ENCODE data around the gene FAM50B. TPM values are rescaled to one million over a fixed set of nuclear protein-coding genes. Genes with fewer than 3 reads are reported as not detected.

The FAM50B gene
- total and polyA plus RNA-seq, 2 of the 13 experiments (the other 11 are each of a cell fraction or from before 2014, with no cell fraction given), result 0.05 TPM; not detected in 1

GRCh38 chr6:3806169-3806922 is 42.8 kb upstream of the FAM50B start (continued):
- TF ChIP-seq ZNF225 (CRISPR knock-in tag; IDR thresholded peaks at IDR 0.05) (peak; percentile 37; the same call in 1 of the 2 replicates), ZNF770 (CRISPR knock-in tag; IDR thresholded peaks at IDR 0.05) (no peak), ZBTB25 (CRISPR knock-in tag; IDR thresholded peaks at IDR 0.05) (no peak; the same call in 1 of the 2 replicates), ZNF746 (CRISPR knock-in tag; IDR thresholded peaks at IDR 0.05) (0 out of 2 replicates have a peak, but pooled peaks have one; percentile 2), ZKSCAN5 (CRISPR knock-in tag; IDR thresholded peaks at IDR 0.05) (no peak), PHB2 (IDR thresholded peaks at IDR 0.05; ENCODE audit: partially characterized antibody) (no peak), CEBPG (CRISPR knock-in tag; IDR thresholded peaks at IDR 0.05) (peak; percentile 22; the same call in 1 of the 2 replicates), TEAD2 (CRISPR knock-in tag; IDR thresholded peaks at IDR 0.05) (no peak), RERE (CRISPR knock-in tag; IDR thresholded peaks at IDR 0.05; ENCODE audit: low read depth) (no peak), ZHX2 (IDR thresholded peaks at IDR 0.05; ENCODE audit: low read depth) (no peak), ZHX2 (CRISPR knock-in tag; IDR thresholded peaks at IDR 0.05; ENCODE audit: borderline replicate concordance) (no peak), GPN1 (CRISPR knock-in tag; IDR thresholded peaks at IDR 0.05; ENCODE audit: borderline replicate concordance) (no peak), PREB (CRISPR knock-in tag; IDR thresholded peaks at IDR 0.05) (no peak)

Measured in HepG2 (cell line).